ENCODE results near the gene SYNM.

Gene SYNM

DNA sequence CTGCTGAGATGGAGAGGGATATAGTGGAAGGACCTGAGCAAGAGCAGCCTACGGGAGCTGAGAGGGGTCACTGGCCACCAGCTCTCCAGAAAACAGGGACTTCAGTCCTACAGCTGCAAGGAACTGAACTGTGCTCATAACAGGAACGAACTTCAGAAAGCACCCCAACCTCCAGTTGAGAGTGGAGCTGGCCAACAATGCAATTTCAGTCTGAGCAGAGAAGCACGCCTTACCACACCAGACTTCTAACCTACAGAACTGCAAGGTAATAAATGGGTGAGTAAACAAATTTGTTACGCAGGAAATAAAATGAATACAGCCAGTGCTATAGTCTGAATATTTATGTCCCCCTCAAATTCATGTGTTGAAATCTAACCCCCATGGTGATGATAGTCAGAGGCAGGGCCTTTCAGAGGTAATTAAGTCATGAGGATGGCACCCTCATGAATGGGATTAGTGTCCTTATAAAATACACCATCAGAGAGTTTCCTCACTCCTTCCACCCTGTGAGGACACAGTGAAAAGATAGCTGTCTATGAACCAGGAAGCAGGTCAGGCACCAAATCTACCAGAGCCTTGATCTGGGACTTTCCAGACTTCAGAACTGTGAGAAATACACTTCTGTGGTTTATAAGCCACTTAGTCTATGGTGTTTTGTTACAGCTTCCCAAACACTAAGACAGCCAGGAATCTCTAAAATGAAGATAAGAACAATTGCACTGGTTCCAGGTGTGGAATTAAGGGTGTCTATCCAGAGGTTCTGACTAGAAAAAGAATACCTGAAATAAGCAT, 58.6 kb downstream of the SYNM start:
- TF ChIP-seq, protein P1, sequence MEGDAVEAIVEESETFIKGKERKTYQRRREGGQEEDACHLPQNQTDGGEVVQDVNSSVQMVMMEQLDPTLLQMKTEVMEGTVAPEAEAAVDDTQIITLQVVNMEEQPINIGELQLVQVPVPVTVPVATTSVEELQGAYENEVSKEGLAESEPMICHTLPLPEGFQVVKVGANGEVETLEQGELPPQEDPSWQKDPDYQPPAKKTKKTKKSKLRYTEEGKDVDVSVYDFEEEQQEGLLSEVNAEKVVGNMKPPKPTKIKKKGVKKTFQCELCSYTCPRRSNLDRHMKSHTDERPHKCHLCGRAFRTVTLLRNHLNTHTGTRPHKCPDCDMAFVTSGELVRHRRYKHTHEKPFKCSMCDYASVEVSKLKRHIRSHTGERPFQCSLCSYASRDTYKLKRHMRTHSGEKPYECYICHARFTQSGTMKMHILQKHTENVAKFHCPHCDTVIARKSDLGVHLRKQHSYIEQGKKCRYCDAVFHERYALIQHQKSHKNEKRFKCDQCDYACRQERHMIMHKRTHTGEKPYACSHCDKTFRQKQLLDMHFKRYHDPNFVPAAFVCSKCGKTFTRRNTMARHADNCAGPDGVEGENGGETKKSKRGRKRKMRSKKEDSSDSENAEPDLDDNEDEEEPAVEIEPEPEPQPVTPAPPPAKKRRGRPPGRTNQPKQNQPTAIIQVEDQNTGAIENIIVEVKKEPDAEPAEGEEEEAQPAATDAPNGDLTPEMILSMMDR (IDR thresholded peaks at IDR 0.05; ENCODE audit: low read depth, low read length) = no peak
- DNase-seq (ENCODE audit: low read depth in 2 of 2) = no peak
- no peak overlapping the region for H3K4me3 ChIP-seq (replicated peaks in 1 of 2; ENCODE audit: low read depth in 2 of 2, low read length in 2 of 2)

DNA sequence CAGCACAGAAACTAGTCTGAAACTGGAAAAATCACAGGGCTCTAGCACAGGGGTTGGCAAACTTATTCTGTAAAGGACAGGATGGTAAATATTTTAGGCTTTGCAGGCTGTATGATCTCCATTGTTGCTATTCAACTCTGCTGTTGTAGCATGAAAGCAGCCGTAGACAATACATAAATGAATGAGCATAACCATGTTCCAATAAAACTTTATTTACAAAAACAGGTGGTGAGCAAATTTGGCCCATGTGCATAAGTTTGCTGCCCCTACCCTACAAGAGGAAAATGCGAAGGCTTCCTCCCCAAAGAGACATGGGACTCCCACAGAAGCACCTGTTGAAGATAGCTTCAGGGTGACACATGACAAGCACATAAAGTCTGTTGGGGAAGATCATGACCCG, 59.2 kb downstream of the SYNM start:
- H3K4me3 ChIP-seq (replicated peaks in 1 of 2; ENCODE audit: low read depth in 2 of 2, low read length in 2 of 2) = no peak overlapping the region

DNA sequence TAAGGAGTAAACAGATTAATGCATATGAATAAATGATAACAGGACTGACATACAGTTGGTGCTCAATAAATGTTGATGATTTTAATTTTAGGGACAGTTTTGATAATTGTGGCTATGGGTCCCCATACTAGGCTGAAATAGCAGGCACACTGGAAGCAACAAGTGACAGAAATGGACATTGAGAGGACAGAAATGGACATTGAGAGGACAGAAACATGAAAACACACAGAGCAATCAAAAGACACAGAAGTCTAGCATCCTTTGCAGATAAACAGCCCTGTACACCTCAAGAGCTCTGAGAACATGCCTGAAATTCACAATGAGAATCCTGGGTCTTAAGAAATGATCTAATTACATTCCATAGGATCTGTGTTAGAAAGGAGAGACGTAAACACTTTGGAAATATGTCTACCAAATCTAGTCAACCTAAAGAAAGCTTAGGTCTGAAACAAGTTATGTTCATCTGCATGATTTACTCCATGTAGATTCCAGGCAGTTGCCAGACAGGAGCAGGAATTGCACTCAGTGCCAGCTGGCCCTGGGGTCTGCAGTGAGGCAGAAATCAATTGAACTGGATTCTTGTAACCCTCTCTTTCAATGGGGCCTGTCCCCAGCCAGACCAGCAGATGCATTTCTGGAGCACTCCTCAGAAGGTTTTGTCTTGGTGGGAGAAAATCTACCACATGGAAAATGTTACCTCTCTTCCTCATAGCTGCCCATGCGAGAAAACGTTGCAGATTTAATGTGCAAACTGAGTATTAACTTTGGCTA, 60.3 kb downstream of the SYNM start:
- TF ChIP-seq, protein P1 (IDR thresholded peaks at IDR 0.05; ENCODE audit: low read depth, low read length) = no peak
- H3K4me3 ChIP-seq (replicated peaks in 1 of 2; ENCODE audit: low read depth in 2 of 2, low read length in 2 of 2) = no peak overlapping the region
- no peak for DNase-seq (ENCODE audit: low read depth in 2 of 2)

More for the DNA sequence above, 59.2 kb downstream of the SYNM start:
- TF ChIP-seq, protein P1 (IDR thresholded peaks at IDR 0.05; ENCODE audit: low read depth, low read length) = no peak
- no peak for DNase-seq (ENCODE audit: low read depth in 2 of 2)

DNA sequence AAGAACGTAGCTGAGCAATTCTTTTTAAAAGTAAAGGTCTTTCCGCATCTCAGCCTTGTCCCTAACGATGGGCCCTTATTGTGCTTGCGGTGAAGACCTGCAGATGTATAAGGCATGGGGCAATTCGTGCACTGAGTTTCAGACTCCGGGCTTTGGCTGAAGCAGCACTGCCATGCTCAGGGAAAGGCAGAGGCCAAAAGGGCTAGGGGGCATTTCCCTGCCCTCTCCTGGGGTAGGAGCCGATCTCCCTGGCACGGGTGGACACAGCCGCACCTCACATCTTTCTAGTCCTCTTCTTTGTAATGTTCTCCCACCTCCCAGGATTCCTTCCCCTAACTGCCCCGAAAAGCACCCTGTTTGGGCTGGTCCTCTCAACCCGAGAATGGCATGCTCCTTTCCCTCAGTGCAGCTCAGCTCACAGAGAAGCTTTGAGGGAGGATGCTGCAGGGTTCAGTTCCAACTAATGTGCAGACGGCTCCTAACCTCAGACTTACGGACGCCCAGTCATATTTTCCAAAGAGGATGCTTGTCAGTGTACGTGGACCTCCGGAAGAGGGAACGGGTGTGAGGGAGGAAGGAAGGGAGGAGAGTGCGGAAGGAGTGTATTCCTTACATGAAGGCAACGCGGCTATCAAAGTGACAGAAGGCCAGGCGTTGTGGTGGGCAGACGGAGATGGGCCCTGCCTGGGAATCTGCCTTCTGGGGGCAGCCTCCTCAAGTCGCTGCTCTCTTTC, 61.2 kb downstream of the SYNM start:
- no peak for DNase-seq (ENCODE audit: low read depth in 2 of 2)
- TF ChIP-seq, protein P1 (IDR thresholded peaks at IDR 0.05; ENCODE audit: low read depth, low read length) = no peak
- no peak overlapping the region for H3K4me3 ChIP-seq (replicated peaks in 1 of 2; ENCODE audit: low read depth in 2 of 2, low read length in 2 of 2)

DNA sequence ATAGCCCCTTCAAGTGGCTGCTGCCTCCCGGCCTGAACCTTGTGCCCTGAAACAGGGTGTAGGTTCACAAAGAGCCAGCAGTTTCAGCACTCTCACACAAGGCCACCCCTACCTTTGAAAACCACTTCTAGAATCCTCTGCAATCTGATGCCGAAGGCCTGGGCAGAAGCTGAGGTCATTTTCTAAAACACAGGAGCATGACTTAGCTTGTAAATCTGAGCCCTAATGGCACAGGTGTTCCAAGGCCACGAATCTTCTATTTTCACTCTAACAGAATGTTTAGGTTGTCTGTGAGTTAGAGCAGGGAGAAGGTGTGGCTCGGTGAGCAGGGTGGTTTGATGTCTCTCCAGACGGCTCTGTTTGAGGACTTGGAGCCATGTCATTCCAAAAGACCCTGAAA, 62.3 kb downstream of the SYNM start:
- H3K4me3 ChIP-seq (replicated peaks in 1 of 2; ENCODE audit: low read depth in 2 of 2, low read length in 2 of 2) = no peak overlapping the region
- DNase-seq (ENCODE audit: low read depth in 2 of 2) = no peak
- TF ChIP-seq, protein P1 (IDR thresholded peaks at IDR 0.05; ENCODE audit: low read depth, low read length) = no peak

DNA sequence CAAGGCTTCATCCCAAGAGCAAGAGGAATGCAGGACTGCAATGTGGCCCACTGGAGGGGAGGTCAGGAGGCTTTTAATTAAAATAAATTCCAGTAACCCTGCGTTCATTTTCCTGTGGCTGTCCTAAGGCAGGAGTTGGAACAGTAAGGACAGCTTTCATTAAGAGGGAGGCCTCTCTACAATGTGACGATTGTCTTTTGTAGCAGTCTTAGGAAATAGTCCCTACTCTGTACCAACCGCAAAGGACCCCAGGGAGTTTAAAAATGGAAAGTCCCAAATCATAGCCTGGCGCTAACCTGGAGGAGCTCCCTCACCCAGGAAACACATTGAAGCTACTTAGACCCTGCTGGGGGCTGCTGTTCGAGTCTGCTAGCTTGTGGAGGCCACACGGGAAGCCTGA, 62.8 kb downstream of the SYNM start:
- no peak for DNase-seq (ENCODE audit: low read depth in 2 of 2)
- TF ChIP-seq, protein P1 (IDR thresholded peaks at IDR 0.05; ENCODE audit: low read depth, low read length) = no peak
- no peak overlapping the region for H3K4me3 ChIP-seq (replicated peaks in 1 of 2; ENCODE audit: low read depth in 2 of 2, low read length in 2 of 2)

Measured in cardiac fibroblast (primary cell).